ENCODE results near the gene EPHB6.

The EPHB6 gene

GRCh38 chr7:142881586-142882337, 26.9 kb downstream of the EPHB6 start:
- DNase-seq: no peak

DNA sequence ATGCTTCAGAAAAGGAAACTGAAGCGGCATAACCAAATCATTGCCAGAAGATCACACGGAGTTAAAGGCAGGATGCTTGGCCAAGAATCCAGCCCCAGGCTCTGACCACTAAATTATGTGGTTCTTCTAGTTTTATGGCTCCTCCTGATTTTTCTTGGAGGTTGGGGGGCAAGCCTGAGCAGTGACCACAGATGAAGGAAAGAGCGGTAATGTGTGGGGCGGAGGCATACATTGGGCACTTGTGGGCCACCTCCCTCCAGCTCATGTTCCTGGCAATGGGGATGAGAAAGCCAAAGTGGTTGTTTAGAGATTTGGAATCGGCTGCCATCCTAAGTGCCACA, 27.4 kb downstream of the EPHB6 start:
- DNase-seq: no peak

GRCh38 chr7:142883145-142883544, 28.3 kb downstream of the EPHB6 start:
- DNase-seq: no peak

DNA sequence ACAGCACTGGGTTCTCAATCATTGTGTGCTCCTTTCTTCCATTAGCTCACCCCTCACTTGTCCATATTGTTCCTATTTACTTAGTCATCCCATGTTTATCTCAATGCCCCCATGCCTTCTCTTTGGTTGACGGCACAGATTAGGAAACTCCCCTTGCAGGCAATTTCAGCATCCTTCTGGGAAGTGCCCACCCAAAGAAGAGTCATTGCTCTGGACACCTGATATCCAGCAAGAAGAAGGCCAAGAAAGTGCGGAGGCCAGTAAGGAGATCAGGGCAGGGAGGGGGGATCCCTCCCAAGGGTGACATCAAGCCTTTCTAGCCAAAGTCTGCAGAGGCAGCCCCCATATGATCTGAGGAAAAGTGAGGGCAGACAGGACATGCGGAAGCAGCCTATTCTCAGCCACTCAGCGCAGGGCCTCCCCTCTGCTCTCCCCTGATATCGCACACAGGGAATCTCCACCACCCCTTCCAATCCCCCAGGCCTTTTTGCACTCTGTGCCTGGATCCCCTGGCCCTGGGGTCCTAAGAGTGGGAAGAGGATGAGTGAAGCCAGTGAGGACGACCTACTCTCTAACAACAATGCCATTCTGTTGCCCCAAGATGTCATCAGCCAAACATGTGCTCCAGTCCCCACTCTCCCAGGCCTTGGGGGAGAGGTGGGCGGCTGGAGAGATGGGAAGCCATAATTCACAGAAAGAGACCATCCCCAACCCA, 28.9 kb downstream of the EPHB6 start:
- DNase-seq: no peak

DNA sequence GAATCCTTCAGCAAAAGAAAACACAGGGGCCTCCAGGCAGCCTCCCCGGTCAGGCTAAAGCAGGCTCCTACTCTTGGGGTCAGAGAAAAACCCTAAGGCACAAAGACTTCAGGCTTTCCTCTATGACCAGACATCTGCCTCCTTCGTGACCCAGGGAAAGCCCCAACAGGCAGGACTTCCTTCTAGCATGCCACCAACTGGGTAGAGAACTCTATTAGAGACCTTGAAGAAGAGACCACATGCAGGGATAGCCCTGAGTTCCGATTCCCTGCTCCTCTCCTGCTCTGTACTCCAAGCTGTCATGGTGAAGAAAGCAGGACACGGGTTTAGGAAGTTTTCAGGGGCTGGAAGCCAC, 29.4 kb downstream of the EPHB6 start:
- DNase-seq: no peak

DNA sequence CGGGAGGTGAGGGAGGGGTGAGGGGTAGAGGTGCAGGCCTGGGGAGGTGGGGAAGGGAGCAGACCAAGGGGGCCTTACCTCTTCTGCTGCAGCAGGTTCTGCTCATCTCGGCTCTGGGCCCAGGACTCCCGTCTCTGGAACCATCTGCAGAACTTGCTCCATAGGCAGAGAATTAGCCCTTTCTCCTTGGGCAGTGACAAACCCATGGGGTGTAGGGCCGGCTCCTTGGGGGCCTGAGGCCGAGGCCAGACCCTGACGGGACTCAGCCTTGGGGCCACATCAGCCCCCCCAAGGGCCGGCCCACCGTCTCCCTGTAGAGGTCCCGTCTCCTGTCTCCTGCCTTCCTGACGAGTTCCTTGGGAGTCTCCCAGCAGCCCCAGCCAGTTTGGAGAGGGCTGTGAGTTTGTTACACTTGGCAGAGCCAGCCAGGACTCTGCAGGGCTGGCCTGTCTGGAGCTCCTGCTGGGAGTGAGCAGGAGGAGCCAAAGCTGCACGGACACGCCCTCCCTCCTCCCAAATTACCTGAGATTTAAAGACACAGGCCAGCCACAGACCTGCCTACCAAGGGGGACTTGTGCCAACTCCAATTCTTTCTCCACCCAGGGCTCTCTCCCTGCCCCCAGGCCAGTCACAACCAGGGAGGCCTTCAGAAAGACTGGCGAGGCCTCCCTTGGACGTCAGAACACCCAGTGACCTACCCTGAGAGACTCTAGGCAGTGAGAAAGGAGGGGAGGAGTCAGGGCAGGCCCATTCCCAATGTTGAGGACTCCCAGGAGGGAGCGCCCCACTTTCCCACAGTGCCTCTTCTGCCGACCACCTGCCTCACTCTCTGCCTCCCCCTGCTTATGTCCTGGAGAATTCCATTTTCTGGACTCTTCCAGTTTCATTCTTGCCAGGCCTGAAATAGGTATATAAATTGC, 30.7 kb downstream of the EPHB6 start, which contains the start of gene TRPV6:
TSS of gene TRPV6 (minus strand) at position 435 of the 920 bp plus-strand sequence.
- DNase-seq: no peak

DNA sequence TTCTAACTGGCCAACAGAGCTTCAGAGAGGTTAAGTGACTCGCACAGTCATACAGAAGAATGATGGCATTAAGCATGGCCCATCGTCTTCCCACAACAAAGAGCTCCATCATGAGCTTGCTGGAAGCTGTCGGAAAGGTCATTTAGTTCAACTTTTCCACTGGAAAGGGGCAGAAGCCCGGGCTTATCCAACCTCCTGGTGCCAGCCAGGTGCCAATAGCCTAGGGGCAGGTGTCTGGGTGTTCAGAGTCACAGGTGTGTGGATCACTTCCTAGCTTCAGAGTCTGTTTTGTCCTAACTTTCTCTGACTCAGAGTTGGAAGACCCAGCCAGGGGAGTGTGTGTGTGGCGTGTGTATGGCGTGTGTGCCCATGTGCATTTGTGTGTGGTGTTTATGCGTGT, 32.0 kb downstream of the EPHB6 start:
- DNase-seq: no peak

DNA sequence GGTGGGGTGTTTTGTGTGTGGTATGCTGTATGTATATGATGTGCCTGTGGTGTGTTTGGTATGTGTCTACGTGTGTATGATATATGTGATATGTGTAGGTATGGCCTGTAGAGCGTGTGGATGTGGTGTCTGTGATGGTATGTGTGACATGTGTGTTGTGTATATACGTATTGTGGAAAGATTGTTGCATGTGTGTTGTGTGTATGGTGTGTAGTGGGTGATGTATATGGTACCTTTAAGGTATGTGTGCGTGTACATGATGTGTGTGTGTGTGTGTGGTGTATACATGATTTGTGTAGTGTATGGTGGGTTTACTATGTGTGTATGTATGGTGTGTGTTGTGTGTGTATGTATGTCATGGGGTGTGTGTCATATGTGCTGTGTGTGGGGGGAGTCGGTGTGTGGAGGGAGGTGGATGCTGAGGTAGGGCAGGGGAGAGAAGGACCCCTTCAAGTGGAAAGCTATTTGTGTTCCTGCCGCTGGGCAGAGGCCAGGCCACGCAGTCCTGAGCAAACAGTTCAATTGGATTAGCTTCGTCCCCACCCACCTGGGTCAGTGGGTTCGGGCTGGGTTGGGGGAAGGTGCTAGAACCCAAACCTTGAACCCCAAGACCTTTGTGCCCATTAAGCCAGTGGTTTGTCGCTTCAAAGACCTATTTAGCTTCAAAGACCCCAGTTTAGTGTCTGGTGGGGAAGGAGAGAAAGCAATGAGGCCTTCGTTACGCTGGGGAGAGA, 32.6 kb downstream of the EPHB6 start:
- DNase-seq: no peak

DNA sequence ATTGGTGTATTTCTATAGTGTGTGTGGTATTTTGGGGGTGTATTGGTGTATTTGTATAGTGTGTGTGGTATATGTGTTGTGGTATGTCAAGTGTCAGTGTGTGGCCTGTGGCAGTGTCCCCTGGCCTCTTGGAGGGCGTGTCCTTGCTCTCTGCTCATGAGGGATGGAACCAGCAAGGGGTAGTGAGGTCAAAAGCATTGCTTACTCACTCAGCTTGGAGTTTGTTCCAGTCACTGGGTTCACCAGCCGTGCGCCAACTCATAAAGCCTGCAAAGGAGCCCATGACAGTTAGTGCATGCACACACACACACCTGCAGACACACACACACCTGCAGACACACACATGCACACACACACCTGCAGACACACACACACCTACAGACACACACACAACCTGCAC, 34.9 kb downstream of the EPHB6 start:
- DNase-seq: no peak

GRCh38 chr7:142890874-142891485, 36.1 kb downstream of the EPHB6 start:
- no peak for DNase-seq

GRCh38 chr7:142891490-142892082, 36.7 kb downstream of the EPHB6 start:
- no peak for DNase-seq

DNA sequence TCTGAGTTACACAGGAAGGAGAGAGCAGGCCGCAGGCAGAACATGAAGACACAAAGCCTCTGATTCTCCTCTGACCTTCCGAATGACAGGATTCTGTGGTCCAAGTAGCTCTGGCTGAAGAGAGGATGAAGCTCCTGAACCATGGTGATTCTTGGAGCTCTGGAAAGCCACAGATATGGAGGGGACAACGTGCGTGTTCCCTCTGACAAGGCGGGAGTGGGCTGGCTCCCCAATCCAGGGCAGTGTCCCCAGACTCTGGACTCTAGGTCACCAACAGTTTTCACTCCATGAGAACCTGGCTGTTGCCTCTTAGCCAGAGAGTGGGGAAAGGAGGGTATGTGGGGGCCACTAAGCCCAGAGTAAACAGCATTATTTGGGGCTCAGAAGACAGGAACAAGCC, 38.1 kb downstream of the EPHB6 start:
- DNase-seq: no peak

GRCh38 chr7:142894112-142894984, 39.5 kb downstream of the EPHB6 start:
- DNase-seq: no peak

DNA sequence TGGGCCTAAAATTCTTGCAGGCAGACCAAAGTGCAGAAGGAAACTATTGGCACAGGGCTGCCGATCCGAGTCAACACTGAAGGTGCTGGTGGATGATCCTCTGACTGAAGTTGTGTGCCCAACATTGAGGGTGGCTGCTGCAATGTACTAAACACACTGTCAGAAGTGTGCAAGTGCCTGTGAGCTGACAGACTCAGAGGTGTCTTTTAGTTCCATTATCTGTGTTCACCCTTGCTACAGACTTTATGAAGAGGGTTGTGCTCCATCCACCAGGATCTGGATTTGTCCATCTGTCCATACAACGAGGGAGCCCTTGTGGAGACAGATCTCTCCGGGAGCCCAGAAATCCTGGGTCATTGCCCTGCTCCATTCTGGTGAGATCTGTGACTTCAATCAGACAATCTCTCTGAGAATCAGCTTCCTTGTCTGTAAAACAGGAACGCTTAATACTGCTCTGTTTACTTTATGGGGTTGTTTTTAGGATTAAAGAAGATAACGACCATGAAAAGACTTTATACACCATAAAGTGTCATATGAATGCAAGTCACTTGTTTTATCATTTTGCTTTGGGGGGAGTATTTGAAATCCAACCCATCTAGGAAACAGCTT, 40.2 kb downstream of the EPHB6 start:
- DNase-seq: no peak

GRCh38 chr7:142896151-142896550, 41.3 kb downstream of the EPHB6 start:
- DNase-seq: no peak

GRCh38 chr7:142896741-142897379, 42.0 kb downstream of the EPHB6 start:
- DNase-seq: no peak

- DNase-seq: no peak
Measured at GRCh38 chr7:142897691-142898090, 42.8 kb downstream of the EPHB6 start.

DNA sequence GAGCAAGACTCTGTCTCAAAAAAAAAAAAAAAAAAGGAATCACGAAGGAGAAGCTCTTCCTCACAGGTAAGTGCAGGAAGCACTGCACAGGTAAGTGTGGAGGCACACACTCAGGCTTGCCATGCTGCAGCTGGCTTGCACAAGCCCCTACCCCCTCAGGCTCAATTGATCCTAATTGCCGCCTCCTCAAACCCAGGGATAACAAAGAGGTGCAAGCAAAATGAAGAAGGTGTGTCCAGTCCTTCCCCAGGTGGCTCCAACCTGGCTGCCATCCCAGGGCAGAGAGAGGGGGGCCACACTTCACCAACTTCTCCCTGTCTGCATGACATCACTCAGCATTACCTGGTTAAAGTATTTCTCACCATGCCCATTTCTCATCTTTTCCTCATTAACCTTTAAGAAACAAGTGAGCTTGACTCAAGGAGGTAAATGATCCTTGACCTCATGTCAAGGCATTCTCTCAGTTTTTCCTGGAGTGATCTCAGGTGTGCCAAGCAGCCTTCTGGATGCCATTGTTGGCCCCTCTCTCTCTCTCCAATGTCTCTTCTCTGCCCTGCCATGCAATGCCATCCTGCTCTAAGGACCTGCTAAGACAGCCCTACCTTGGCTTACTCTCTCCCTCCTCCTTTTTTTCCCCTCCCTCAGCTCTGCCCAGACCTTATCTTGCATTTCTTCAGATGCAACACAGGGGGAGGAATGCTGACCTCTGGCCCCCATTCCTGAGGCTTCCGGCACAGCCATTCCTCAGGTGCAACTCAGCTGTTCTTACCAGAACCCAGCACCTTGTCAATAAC, 43.7 kb downstream of the EPHB6 start:
- DNase-seq: no peak

- no peak for DNase-seq
Measured at GRCh38 chr7:142899661-142900060, 44.8 kb downstream of the EPHB6 start.
